Adrenal gland (tissue), 12 donors: ENCODE results near the gene IRF9. TPM values are rescaled to one million over a fixed set of nuclear protein-coding genes. Genes with fewer than 3 reads are reported as not detected.
A peak's percentile ranks its signal among the peaks of the same experiment; 100 is the strongest.

Experiments used
- DNase-seq, 7 donors: peaks; one replicate each; pipeline ENCODE4 v3.0.0-alpha.2; 2019 to 2020
- H3K27ac ChIP-seq, 5 donors: fragments of 200-600 bp; sonication (generic) in 4 of 5; 1 replicate in 3 of 5; 2 replicates in 2 of 5; pipeline versions ENCODE4 v1.5.1 to v1.8.0; 2016 to 2020; ENCODE audit warnings: mild to moderate bottlenecking in 1 of 5
- H3K27me3 ChIP-seq: fragments of 200-600 bp; 2 replicates; pipeline ENCODE4 v1.8.0; 2021
- H3K36me3 ChIP-seq, 2 donors: fragments of 200-600 bp; replicated peaks in 1 of 2; 1 replicate in 1 of 2; 2 replicates in 1 of 2; pipeline versions ENCODE4 v1.5.1 to v1.8.0; 2018 to 2022
- H3K4me1 ChIP-seq, 2 donors: fragments of 200-600 bp; replicated peaks in 1 of 2; 1 replicate in 1 of 2; 2 replicates in 1 of 2; pipeline versions ENCODE4 v1.5.1 to v1.8.0; 2018 to 2021
- H3K4me3 ChIP-seq, 4 donors: fragments of 200-600 bp; sonication (generic) in 3 of 4; one replicate each; pipeline ENCODE4 v1.5.1; 2016 to 2018
- H3K9me3 ChIP-seq, 3 donors: fragments of 200-600 bp; sonication (generic) in 1 of 3; replicated peaks in 1 of 3; 1 replicate in 2 of 3; 2 replicates in 1 of 3; pipeline versions ENCODE4 v1.5.1 to v1.8.0; 2016 to 2021
- POLR2A ChIP-seq, 2 donors: fragments of 450-650 bp; IDR thresholded peaks; one replicate each; pipeline ENCODE4 v1.6.1; 2017; ENCODE audit warnings: antibody characterized with exemption in 2 of 2, mild to moderate bottlenecking in 2 of 2, moderate library complexity in 1 of 2
- whole genome bisulfite sequencing, 4 donors: extraction: QIAGEN DNeasy Blood & Tissue Kit in 2 of 4; methylation state at CpG; one replicate each; pipeline versions ENCODE4 v1.1.5 to v1.1.7; 2013 to 2017; 5-methylcytosine and 5-hydroxymethylcytosine counted together
- intact Hi-C, 2 donors: fragments of 100-400 bp; cut with DNase I; formaldehyde crosslinking; loops; one replicate each; pipeline versions ENCODE4 v1.14.1 to v1.15.0; 2022 to 2023
- polyA plus RNA-seq, 3 donors: library from polyadenylated mRNA; stranded (reverse); fragments of 200-250 nt in 2 of 3; fragments of 350-450 nt in 1 of 3; fragmentation: Illumina TruSeq in 1 of 3; extraction: RNeasy Lipid Tissue Mini Kit (QIAGEN cat#74804) in 1 of 3; gene quantifications; one replicate each; pipeline ENCODE4 v1.2.3, GENCODE V29; 2013 to 2014
- total RNA-seq, 9 donors: library from RNA; depleted of rRNA in 4 of 9; stranded (reverse); fragments of >200 nt in 4 of 9; fragments of 120-200 nt in 1 of 9; fragmentation: NEBNext Ultra II Directional in 1 of 9; extraction: Animal tissue kit (Norgen Biotek cat#: 25700) in 1 of 9; gene quantifications; one replicate each; pipeline versions ENCODE4 v1.1.0 to v1.2.4, GENCODE V29; 2013 to 2023
- TF ChIP-seq, protein P1 (sequence below), 6 experiments: fragments of 450-650 bp in 4 of 6; fragments of 200-600 bp in 2 of 6; sonication (generic) in 1 of 6; IDR thresholded peaks; 1 replicate in 5 of 6; 2 replicates in 1 of 6; pipeline versions ENCODE4 v1.5.1 to v1.8.0; 2016 to 2021; ENCODE audit warnings: antibody characterized with exemption in 6 of 6, mild to moderate bottlenecking in 2 of 6, moderate library complexity in 1 of 6
- donor health status: healthy with polysubstance abuse.
- donor health status: Bipolar disorder and iron deficiency.
- donor health status: DM: yes; HTN: yes; CAD: no.
- donor health status: DM: no; HTN: no; CAD: no.
- donor health status: DM: no; HTN: no; CAD: no.
- donor health status: DM: yes; HTN: yes; CAD: no.

IRF9 gene
- total and polyA plus RNA-seq, 12 donors: 32.4 to 151 (median 103) TPM

DNA sequence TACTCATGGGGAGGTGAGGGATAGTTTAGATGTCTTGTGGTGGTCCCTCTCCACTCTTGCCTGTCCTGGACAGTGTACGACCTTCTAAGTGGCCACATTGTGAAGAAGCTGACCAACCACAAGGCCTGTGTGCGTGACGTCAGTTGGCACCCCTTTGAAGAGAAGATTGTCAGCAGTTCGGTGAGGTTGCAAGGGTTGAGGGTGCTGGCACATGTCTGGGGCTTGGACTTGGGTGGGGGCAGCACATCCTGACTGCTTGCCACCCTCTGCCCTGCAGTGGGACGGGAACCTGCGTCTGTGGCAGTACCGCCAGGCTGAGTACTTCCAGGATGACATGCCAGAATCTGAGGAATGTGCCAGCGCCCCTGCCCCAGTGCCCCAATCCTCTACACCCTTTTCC, 38.2 kb upstream of the IRF9 start:
- DNase-seq: no peak
- 90 to 93% (median 91%) methylated on average over 6 to 8 of the region's 8 CpGs for WGBS, 4 donors
- Histone ChIP-seq H3K27me3 (no peaks in the 10 kb centered on the region), H3K9me3 (no peaks in the 10 kb centered on the region), H3K4me1 (peaks cover 0 to 1% of the 10 kb centered on the region in 2 donors), H3K4me3 (no peak overlapping the region), H3K36me3 (peaks cover 0 to 58% of the 10 kb centered on the region in 2 donors), H3K27ac (no peak overlapping the region)
- intact Hi-C loops: no loop called here
- TF ChIP-seq POLR2A (IDR thresholded peaks at IDR 0.05): no peak
- TF ChIP-seq, protein P1, sequence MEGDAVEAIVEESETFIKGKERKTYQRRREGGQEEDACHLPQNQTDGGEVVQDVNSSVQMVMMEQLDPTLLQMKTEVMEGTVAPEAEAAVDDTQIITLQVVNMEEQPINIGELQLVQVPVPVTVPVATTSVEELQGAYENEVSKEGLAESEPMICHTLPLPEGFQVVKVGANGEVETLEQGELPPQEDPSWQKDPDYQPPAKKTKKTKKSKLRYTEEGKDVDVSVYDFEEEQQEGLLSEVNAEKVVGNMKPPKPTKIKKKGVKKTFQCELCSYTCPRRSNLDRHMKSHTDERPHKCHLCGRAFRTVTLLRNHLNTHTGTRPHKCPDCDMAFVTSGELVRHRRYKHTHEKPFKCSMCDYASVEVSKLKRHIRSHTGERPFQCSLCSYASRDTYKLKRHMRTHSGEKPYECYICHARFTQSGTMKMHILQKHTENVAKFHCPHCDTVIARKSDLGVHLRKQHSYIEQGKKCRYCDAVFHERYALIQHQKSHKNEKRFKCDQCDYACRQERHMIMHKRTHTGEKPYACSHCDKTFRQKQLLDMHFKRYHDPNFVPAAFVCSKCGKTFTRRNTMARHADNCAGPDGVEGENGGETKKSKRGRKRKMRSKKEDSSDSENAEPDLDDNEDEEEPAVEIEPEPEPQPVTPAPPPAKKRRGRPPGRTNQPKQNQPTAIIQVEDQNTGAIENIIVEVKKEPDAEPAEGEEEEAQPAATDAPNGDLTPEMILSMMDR (IDR thresholded peaks at IDR 0.05): no peak

DNA sequence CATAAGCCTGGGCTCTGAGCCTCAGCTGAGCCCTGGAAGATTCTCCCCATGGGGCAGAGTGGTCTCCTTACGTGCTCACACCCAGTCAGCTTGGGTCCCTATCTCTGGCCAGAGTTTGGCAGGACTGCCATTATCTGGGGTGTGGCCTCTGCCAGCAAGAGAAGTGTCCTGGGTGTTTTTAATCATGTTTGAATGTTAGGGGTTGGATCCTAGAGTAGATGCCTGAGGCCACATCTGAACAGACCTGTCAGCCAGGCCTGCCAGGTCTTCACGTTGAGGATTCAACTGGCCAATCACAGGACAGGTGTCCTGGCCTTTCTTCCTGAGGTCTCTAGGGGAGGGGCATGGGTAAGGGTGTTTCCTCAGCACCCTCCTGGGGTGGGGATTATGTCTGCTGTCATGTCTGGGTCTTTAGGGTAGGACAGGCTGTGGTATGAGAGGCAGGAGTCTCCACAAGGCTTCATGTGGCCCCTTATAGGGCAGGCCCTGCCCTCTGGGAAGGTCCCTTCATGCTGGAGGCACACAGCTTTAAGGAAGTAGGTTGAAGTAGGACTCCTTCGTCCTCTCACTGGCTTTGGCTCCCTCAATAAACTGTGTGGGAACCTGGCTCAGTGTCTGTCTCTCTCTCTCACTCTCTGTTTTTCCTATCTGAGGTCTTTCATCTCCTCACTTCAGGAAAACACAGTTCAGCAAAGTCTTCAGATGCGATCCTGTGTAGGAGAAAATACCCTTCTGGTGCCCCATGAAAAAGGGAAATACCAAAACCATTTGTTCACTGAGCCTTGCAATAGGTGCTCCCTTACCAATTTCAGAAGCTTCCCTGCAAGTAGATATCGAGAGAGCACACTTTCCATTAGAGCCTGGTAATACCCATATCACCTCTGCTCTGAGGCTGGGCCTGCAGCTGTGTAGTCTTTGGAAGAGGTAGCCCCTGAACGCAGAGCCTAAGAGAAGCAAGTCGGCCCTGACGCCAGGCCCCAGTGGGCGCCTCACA, 37.3 kb upstream of the IRF9 start:
- no peak for DNase-seq
- Histone ChIP-seq H3K36me3 (peaks cover 0 to 50% of the 10 kb centered on the region in 2 donors), H3K27me3 (no peaks in the 10 kb centered on the region), H3K4me3 (no peak overlapping the region), H3K4me1 (peaks cover 0 to 4% of the 10 kb centered on the region in 2 donors), H3K27ac (no peak overlapping the region), H3K9me3 (no peaks in the 10 kb centered on the region)
- TF ChIP-seq POLR2A (IDR thresholded peaks at IDR 0.05): no peak
- TF ChIP-seq, protein P1 (IDR thresholded peaks at IDR 0.05): no peak
- intact Hi-C loops: no loop called here
- 80 to 91% (median 88%) methylated on average over 8 to 9 of the region's 9 CpGs for WGBS, 4 donors

DNA sequence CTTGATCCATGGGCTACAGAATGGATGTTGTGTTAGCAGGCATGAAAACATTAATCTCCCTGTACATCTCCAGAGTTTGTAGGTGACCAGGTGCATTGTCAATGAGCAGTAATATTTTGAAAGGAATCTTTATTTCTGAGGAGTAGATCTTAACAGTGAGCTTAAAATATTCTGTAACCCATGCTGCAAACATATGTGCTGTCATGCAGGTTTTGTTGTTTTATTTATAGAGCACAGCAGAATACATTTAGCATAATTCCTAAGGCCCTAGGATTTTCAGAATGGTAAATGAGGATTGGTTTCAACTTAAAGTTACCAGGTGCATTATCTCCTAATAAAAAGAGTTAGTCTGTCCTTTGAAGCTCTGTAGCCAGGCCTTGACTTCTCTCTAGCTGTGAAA, 34.1 kb upstream of the IRF9 start:
- TF ChIP-seq POLR2A (IDR thresholded peaks at IDR 0.05): no peak
- TF ChIP-seq, protein P1 (IDR thresholded peaks at IDR 0.05): no peak
- no peaks in the 10 kb centered on the region for H3K27me3 ChIP-seq
- H3K4me3 ChIP-seq: no peak overlapping the region
- no peak for DNase-seq
- intact Hi-C loops: no loop called here
- H3K36me3 ChIP-seq: peaks cover 0 to 18% of the 10 kb centered on the region in 2 donors
- peaks cover 16 to 21% of the 10 kb centered on the region in 2 donors for H3K4me1 ChIP-seq
- no peak overlapping the region for H3K27ac ChIP-seq
- no peaks in the 10 kb centered on the region for H3K9me3 ChIP-seq

GRCh38 chr14:24127673-24128072, 33.4 kb upstream of the IRF9 start:
- Histone ChIP-seq H3K27me3 (no peaks in the 10 kb centered on the region), H3K4me1 (peaks cover 18 to 24% of the 10 kb centered on the region in 2 donors), H3K4me3 (no peak overlapping the region), H3K9me3 (no peaks in the 10 kb centered on the region), H3K27ac (peak overlapping the region in 1 of 5 donors; percentile 45), H3K36me3 (peaks cover 0 to 10% of the 10 kb centered on the region in 2 donors)
- no peak for TF ChIP-seq POLR2A (IDR thresholded peaks at IDR 0.05)
- 66 to 86% (median 79%) methylated on average over 2 of the region's 2 CpGs for WGBS, 4 donors
- intact Hi-C loops: no loop called here
- DNase-seq: no peak
